HepG2 (cell line): ENCODE measurements around the gene NEGR1. TPM values are rescaled to one million over a fixed set of nuclear protein-coding genes. Genes with fewer than 3 reads are reported as not detected.

Experiments
- ATAC-seq: fragments of 200-7000 bp; cut with Tn5 transposase; 3 replicates; pipeline ENCODE4 v1.9.1; 2020; ENCODE audit warnings: mild to moderate bottlenecking, moderate library complexity
- BruUV-seq: library from RNA; stranded (reverse); fragments of 400-500 nt; replicated peaks from 2 replicates; lab custom pipeline; 2021; lab: Mats Ljungman, UMichigan
- CTCF ChIA-PET: fragments of 300-600 bp; formaldehyde crosslinking; extraction: SDS; loops from one replicate; lab custom pipeline; 2021; ENCODE audit warnings: low total read pairs, inconsistent platforms, low intra/inter-chr PET ratio; lab: Yijun Ruan, JAX
- POLR2A ChIA-PET: fragments of 350-600 bp; sonication (Branson Sonifier 250); formaldehyde crosslinking; loops from one replicate; lab custom pipeline; 2020; ENCODE audit warnings: antibody characterized with exemption, inconsistent platforms; lab: Yijun Ruan, JAX
- DNase-seq: peaks from one replicate; pipeline ENCODE4 v3.0.0-alpha.2; 2015; ENCODE audit warnings: low spot score
- FAIRE-seq: peaks from 3 replicates; lab custom pipeline; 2011; peaks lifted over from hg19 to GRCh38; lab: Jason Lieb, UNC
- H2AFZ ChIP-seq: one replicate; pipeline ENCODE4 v1.6.1; 2011; ENCODE audit warnings: low read length, inconsistent platforms
- H3K27ac ChIP-seq: fragments of 300-600 bp; 3 replicates; pipeline ENCODE4 v1.8.0; 2011; ENCODE audit warnings: mixed run types, mild to moderate bottlenecking, mixed read lengths, low read length, inconsistent platforms; ENCODE audit not compliant: insufficient read depth; ENCODE audit errors: extremely low read length
- H3K27me3 ChIP-seq, 2 experiments: fragments of 200-600 bp in 1 of 2; 2 replicates in 1 of 2; 3 replicates in 1 of 2; pipeline versions ENCODE4 v1.6.0 to v1.8.0; 2011; ENCODE audit warnings: low read length in 2 of 2, mild to moderate bottlenecking in 2 of 2, moderate library complexity in 2 of 2, inconsistent platforms in 1 of 2; ENCODE audit not compliant: insufficient read depth in 2 of 2, control insufficient read depth in 1 of 2
- H3K36me3 ChIP-seq, 2 experiments: fragments of 200-600 bp in 1 of 2; replicated peaks in 1 of 2; 2 replicates in 1 of 2; 3 replicates in 1 of 2; pipeline versions ENCODE4 v1.5.1 to v1.8.0; 2011; ENCODE audit warnings: low read length in 2 of 2, inconsistent platforms in 1 of 2; ENCODE audit not compliant: insufficient read depth in 2 of 2, control insufficient read depth in 1 of 2
- H3K4me1 ChIP-seq: 2 replicates; pipeline ENCODE4 v1.5.1; 2012; ENCODE audit warnings: low read length, inconsistent platforms; ENCODE audit not compliant: insufficient read depth
- H3K4me2 ChIP-seq: 2 replicates; pipeline ENCODE4 v1.6.0; 2011; ENCODE audit warnings: low read depth, low read length, inconsistent platforms
- H3K4me3 ChIP-seq, 3 experiments: fragments of 200-600 bp in 1 of 3; sonication (generic), shearing (Covaris generic) in 1 of 3; replicated peaks in 1 of 3; 2 replicates each; pipeline ENCODE4 v1.5.1; 2011 to 2016; ENCODE audit warnings: low read length in 3 of 3, inconsistent platforms in 2 of 3, low read depth in 2 of 3, mild to moderate bottlenecking in 2 of 3, control low read depth in 1 of 3, mixed read lengths in 1 of 3; ENCODE audit not compliant: insufficient read depth in 1 of 3
- H3K79me2 ChIP-seq: one replicate; pipeline ENCODE4 v1.6.1; 2011; ENCODE audit warnings: low read length, inconsistent platforms; ENCODE audit not compliant: insufficient read depth
- H3K9ac ChIP-seq: 2 replicates; pipeline ENCODE4 v1.6.0; 2011; ENCODE audit warnings: mild to moderate bottlenecking, low read depth, low read length, inconsistent platforms; ENCODE audit not compliant: insufficient read depth
- H3K9me3 ChIP-seq: 2 replicates; pipeline ENCODE4 v1.5.1; 2012; ENCODE audit warnings: mild to moderate bottlenecking, low read length
- H4K20me1 ChIP-seq: 2 replicates; pipeline ENCODE4 v1.6.0; 2011; ENCODE audit warnings: inconsistent platforms, mild to moderate bottlenecking, low read length, moderate library complexity; ENCODE audit not compliant: insufficient read depth
- HNRNPL ChIP-seq: fragments of 200-400 bp; formaldehyde crosslinking; IDR thresholded peaks from 2 replicates; pipeline ENCODE4 v1.6.1; 2017; ENCODE audit warnings: mild to moderate bottlenecking, low read depth, low read length
- MAFG ChIP-seq: sonication (generic); formaldehyde crosslinking; IDR thresholded peaks from 2 replicates; pipeline ENCODE4 v1.5.1; 2020; ENCODE audit warnings: mild to moderate bottlenecking, missing genetic modification reagents
- NR0B2 ChIP-seq: sonication (generic); formaldehyde crosslinking; IDR thresholded peaks from 2 replicates; pipeline ENCODE4 v1.4.0; 2020; ENCODE audit warnings: mild to moderate bottlenecking, missing genetic modification reagents
- RBM39 ChIP-seq: fragments of 200-400 bp; formaldehyde crosslinking; IDR thresholded peaks from one replicate; pipeline ENCODE4 v1.6.1; 2018; ENCODE audit warnings: antibody characterized with exemption, mild to moderate bottlenecking, low read depth, low read length; ENCODE audit not compliant: poor library complexity, severe bottlenecking
- SRSF1 ChIP-seq: fragments of 200-400 bp; formaldehyde crosslinking; optimal IDR thresholded peaks from 2 replicates; pipeline ENCODE3; 2017; ENCODE audit warnings: mild to moderate bottlenecking, low read depth, low read length, moderate library complexity
- ZFYVE20 ChIP-seq: sonication (generic); formaldehyde crosslinking; IDR thresholded peaks from 2 replicates; pipeline ENCODE4 v1.8.0; 2023; ENCODE audit warnings: low read depth, mild to moderate bottlenecking, moderate library complexity, missing genetic modification reagents, borderline replicate concordance
- ZNF34 ChIP-seq: sonication (generic); formaldehyde crosslinking; IDR thresholded peaks from 2 replicates; pipeline ENCODE4 v1.4.0; 2020; ENCODE audit warnings: mild to moderate bottlenecking, missing genetic modification reagents, borderline replicate concordance
- ZNF407 ChIP-seq: sonication (generic); formaldehyde crosslinking; IDR thresholded peaks from one replicate; pipeline ENCODE4 v1.5.1; 2020; ENCODE audit warnings: mild to moderate bottlenecking, missing genetic modification reagents; ENCODE audit errors: not compliant biosample characterization
- ZNF547 ChIP-seq: sonication (generic); formaldehyde crosslinking; IDR thresholded peaks from 2 replicates; pipeline ENCODE4 v1.5.1; 2020; ENCODE audit warnings: mild to moderate bottlenecking, missing genetic modification reagents
- ZNF607 ChIP-seq: sonication (generic); formaldehyde crosslinking; IDR thresholded peaks from 2 replicates; pipeline ENCODE4 v1.5.1; 2020; ENCODE audit warnings: missing genetic modification reagents, mild to moderate bottlenecking, borderline replicate concordance
- WGBS: methylation state at CpG from one replicate; pipeline ENCODE4 v1.1.6; 2017; ENCODE audit warnings: low lambda C conversion rate; 5-methylcytosine and 5-hydroxymethylcytosine counted together
- in situ Hi-C: cut with HindIII; loops from 2 replicates; pipeline ENCODE4 v1.10.0; 2017; ENCODE audit warnings: low pct_unique_long_range_greater_than_20kb; ENCODE audit not compliant: extremely low pct_ligation_motif_present
- intact Hi-C: fragments of 100-400 bp; cut with micrococcal nuclease; formaldehyde crosslinking; loops from one replicate; pipeline ENCODE4 v1.10.0; 2022; ENCODE audit not compliant: unreplicated experiment
- polyA plus RNA-seq, 8 experiments: library from polyadenylated mRNA; depleted of rRNA in 3 of 8; stranded (reverse) in 7 of 8; unstranded in 1 of 8; fragments of >200 nt; fragmentation: Illumina TruSeq in 4 of 8; extraction: Trizol in 4 of 8; gene quantifications; 2 replicates each; pipeline versions ENCODE4 v1.2.1 to v1.2.3, GENCODE V29; 2011 to 2016; ENCODE audit warnings: low read depth in 4 of 8, missing spikeins in 1 of 8, mixed read lengths in 1 of 8; ENCODE audit not compliant: insufficient read depth in 1 of 8
- total RNA-seq, 5 experiments: library from RNA; depleted of rRNA; stranded (reverse); fragments of >200 nt; fragmentation: Illumina TruSeq; extraction: Trizol; gene quantifications; 2 replicates each; pipeline ENCODE4 v1.2.3, GENCODE V29; 2016; ENCODE audit warnings: low read depth in 1 of 5

The NEGR1 gene
- total and polyA plus RNA-seq, 2 of the 13 experiments (the other 11 are each of a cell fraction or from before 2014, with no cell fraction given), result not detected

DNA sequence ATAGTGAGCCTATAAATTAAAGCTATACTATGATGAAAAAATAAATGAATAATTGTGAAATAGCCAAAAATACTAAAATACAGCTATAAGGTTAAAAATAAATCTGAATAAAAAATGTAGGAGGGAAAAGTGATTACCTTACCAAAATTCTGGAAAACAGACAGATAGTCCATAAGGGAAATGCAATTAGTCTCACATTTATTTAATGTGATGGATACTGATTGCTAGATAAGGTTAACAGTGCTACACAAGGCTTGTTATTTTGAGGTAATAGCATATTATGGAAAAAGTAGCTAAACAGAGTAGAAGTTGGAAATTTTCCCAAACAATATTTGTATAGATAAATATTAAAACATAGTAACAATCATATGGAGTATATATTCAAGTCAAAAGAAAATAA, 413.0 kb downstream of the NEGR1 start:
- CTCF ChIA-PET, result no interaction called here
- Histone ChIP-seq H3K36me3 (no peaks in the 10 kb centered on the region), H4K20me1 (no peaks in the 10 kb centered on the region), H3K27me3 (no peaks in the 10 kb centered on the region), H3K4me3 (no peak overlapping the region), H3K9me3 (no peaks in the 10 kb centered on the region)
- DNase-seq, result no peak
- intact Hi-C loops (no loop called here), in situ Hi-C loops (no loop called here)
- no TSS peak for BruUV-seq
- POLR2A ChIA-PET, result no interaction called here
- no peak for TF ChIP-seq MAFG (CRISPR knock-in tag)
- no peak for TF ChIP-seq ZNF547
- TF ChIP-seq, all 625 proteins: peak for 0
- Histone ChIP-seq H3K4me1 (no peaks in the 10 kb centered on the region), H3K27ac (no peak overlapping the region), H3K4me2 (no peak overlapping the region), H3K9ac (no peak overlapping the region), H2AFZ (no peak overlapping the region), H3K79me2 (no peaks in the 10 kb centered on the region)
- no peak for FAIRE-seq
- no peak for ATAC-seq

DNA sequence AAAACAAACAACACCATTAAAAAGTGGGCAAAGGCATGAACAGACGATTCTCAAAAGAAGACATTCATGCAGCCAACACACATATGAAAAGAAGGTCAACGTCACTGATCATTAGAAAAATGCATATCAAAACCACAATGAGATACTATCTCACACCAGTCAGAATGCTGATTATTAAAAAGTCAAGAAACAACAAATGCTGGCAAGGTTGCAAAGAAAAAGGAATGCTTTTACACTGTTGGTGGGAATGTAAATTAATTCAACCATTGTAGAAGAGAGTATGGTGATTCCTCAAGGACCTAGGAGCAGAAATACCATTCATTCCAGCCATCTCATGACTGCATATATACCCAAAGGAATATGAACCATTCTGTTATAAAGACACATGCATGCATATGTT, 419.6 kb downstream of the NEGR1 start:
- no peak overlapping the region for H3K9ac ChIP-seq
- no peaks in the 10 kb centered on the region for H3K4me1 ChIP-seq
- no peak overlapping the region for H2AFZ ChIP-seq
- POLR2A ChIA-PET, result no interaction called here
- H3K4me3 ChIP-seq, result no peak overlapping the region
- CTCF ChIA-PET, result no interaction called here
- intact Hi-C loops, result no loop called here
- H3K27ac ChIP-seq, result no peak overlapping the region
- ATAC-seq (no peak), DNase-seq (no peak), FAIRE-seq (no peak)
- no peaks in the 10 kb centered on the region; a peak in 1 of 5 replicates for H3K27me3 ChIP-seq
- BruUV-seq, result no TSS peak
- H3K4me2 ChIP-seq, result no peak overlapping the region
- H3K79me2 ChIP-seq, result no peaks in the 10 kb centered on the region
- WGBS, result 0% methylated on average over 2 of the region's 2 CpGs
- H3K9me3 ChIP-seq, result peaks cover 12% of the 10 kb centered on the region
- in situ Hi-C loops, result no loop called here
- H4K20me1 ChIP-seq, result no peaks in the 10 kb centered on the region
- H3K36me3 ChIP-seq, result no peaks in the 10 kb centered on the region
- TF ChIP-seq ZNF34 (CRISPR knock-in tag), result no peak
- no peak for TF ChIP-seq HNRNPL
- no peak for TF ChIP-seq ZFYVE20 (CRISPR knock-in tag)
- TF ChIP-seq ZNF607 (CRISPR knock-in tag), result no peak
- no peak for TF ChIP-seq SRSF1
- no peak for TF ChIP-seq RBM39
- TF ChIP-seq NR0B2 (CRISPR knock-in tag), result no peak
- no peak for TF ChIP-seq ZNF407 (CRISPR knock-in tag)
